HG03457 (cell line): ENCODE measurements around the gene CREBL2.

Experiments
- ATAC-seq: cut with Tn5 transposase; IDR thresholded peaks from one replicate; pipeline ENCODE4 v1.9.1; 2021; ENCODE audit warnings: moderate number of reproducible peaks; ENCODE audit not compliant: unreplicated experiment

Gene CREBL2

DNA sequence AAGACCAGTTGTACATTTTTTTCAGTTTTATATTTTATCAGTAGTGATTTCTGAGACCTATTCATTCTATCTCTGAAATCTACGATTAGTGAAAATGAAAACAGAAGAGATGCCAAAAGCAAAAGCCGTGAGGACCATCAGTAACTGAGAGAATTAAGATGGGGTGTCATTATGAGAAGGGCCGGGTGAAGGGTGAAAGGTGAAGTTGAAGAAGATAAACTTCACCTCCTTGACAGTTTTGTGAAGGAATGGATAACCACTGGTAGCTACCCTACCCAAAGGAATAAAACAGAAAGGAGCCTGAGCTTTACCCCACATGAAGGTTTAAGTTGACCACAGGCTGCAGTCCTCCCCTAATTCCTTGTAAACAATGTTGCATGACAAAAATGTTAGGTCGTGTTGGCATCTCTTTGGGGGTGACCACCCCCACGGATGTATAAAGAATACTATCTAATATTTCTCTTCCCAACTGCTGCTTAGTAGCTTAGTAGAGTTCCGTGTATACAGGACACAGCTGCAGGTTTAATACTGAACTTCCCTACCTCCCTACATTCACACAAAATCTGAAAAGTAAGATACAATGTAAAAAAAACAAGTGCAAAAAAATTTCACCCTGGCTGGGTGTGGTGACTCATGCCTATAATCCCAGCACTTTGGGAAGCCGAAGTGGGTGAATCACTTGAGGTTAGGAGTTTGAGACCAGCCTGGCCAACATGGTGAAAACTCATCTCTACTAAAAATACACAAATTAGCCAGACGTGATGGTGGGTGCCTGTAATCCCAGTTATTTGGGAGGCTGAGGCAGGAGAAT is 60.4 kb downstream of the CREBL2 start:
- ATAC-seq = no peak

- no peak for ATAC-seq
Measured at GRCh38 chr12:12673296-12673695, 61.6 kb downstream of the CREBL2 start.

GRCh38 chr12:12676605-12677004 is 64.9 kb downstream of the CREBL2 start:
- ATAC-seq = no peak

DNA sequence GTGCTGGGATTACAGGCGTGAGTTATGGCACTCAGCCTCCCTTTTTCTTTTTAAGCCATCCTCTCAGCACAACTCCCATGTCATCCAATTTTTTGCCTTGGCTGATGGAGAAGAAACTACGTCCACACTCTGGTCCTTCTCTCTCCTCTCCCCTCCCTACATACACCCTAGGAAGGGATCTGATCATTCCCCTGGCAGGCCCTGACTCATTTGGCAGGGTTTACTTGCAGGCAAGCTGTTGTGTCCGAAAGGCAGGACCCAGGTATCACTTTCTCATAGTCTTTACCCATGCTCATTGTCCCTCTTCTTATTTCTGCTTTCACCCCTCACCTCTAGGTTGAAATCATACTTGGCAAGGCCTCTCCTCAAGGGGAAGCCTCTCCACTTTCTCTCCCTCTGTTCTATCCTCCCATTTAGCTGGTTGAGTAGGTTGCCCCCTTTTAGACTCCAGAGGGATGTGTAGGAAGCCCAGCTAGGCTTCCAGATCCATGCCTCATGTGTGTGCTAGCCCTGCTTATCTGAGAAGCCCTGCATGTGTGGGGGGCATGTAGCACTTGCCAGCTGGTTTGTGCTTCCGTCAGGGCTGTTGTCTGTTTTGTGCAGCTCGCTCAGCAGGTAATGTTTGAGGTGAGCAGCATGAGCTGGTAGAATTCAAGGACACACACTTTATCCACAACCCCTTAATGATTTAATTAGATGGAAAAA is 69.5 kb downstream of the CREBL2 start:
- ATAC-seq = no peak

DNA sequence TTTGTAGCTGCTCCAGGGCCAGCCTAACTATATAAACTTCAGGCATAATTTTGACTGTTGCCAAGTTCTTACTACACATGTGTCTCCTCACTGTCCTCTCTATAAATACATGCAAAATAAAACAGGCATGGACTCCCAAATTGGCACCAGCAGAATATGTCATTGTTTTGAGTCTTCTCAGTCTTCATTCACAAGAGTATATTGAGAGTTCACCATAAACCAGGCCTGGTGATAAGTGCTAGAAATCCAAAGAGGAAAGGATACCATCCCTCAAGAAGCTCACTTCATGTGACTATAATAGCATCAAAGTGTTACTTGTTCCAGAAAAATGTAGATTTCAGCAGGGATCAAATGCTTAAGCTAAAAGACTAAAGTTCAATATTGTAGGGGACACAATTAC is 70.6 kb downstream of the CREBL2 start:
- ATAC-seq = no peak

DNA sequence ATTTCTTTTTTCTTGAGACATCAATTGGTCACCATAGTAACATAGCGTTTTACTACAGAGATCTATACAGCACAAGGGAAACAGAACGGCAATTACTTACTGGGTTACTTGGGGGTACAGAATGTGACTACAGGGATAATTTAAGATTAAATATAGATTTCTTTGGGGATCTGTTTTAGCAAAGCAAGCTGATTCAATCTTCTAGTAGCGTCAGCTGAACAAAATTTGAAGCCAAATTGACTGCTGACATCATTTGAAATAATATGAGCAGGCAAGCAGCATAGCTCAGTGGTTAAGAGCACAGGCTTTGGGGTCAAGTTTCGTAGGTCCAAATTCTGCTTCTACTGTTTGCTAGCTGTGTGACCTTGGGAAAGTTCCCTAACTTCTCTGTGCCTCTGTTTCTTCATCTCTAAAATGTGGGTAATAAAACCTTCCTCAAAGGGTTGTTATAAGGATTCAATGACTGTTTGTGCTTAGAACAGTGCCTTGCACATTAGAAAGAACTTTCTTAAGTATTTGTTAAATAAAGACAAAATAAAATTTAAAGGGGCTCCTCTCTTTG is 71.5 kb downstream of the CREBL2 start:
- ATAC-seq = no peak

DNA sequence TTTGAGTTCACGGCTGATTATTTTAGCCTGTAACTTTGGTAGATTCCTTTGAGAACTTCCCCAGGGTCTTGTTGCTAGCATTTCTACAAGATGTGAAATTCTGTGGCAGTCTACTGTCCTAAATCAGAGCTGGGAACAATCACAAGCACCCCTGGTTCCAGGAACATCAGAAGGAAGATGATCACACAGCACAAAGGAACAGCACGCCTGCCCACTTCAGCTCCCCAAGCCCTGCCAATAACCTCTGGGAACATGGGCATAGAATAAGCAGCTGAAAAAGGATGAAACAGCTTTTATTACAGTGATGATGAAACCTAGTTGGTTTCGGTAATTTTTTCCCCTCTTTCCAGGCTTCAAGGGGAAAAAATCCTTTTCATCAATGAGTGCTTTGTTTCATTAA is 72.0 kb downstream of the CREBL2 start:
- no peak for ATAC-seq

- no peak for ATAC-seq
Measured at GRCh38 chr12:12684375-12685106, 72.9 kb downstream of the CREBL2 start.

DNA sequence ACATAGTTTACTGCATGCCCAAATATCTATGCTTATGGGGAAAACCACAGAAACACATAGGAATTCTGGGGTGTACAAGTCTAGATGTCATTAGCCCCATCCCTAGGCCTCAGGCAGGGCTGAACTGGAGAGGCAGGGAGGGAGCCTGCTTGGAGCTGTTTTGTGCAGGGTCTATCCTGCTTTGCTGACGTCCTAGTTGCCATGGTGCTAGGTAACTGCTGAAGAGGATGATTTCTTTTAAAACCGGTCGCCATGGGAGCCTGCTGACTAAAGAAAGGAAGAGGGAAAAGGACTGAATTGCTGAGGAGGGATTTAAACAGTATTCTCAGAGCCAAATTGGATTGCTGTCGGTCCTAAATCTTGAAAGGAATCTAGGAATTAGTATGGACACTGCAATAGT is 73.6 kb downstream of the CREBL2 start:
- no peak for ATAC-seq

GRCh38 chr12:12686472-12686871 is 74.8 kb downstream of the CREBL2 start:
- no peak for ATAC-seq

DNA sequence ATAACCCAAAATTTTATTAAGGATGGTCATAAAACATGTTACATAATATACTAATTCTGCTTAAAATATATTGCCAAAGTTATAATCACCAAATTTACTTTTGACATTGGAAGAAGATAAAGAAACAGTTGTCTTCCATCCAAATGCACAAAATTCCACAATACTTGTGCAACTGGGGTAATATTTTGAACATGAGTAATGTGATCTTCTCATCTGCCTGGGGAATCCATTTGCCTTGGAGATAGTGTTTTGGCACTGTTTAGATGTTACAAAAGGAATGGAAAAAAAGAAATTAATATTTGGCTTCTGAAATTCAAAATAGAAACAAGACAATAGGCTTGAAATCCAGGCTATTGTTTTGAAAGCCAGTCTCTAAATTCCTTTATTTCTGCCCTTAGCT is 75.2 kb downstream of the CREBL2 start:
- no peak for ATAC-seq

DNA sequence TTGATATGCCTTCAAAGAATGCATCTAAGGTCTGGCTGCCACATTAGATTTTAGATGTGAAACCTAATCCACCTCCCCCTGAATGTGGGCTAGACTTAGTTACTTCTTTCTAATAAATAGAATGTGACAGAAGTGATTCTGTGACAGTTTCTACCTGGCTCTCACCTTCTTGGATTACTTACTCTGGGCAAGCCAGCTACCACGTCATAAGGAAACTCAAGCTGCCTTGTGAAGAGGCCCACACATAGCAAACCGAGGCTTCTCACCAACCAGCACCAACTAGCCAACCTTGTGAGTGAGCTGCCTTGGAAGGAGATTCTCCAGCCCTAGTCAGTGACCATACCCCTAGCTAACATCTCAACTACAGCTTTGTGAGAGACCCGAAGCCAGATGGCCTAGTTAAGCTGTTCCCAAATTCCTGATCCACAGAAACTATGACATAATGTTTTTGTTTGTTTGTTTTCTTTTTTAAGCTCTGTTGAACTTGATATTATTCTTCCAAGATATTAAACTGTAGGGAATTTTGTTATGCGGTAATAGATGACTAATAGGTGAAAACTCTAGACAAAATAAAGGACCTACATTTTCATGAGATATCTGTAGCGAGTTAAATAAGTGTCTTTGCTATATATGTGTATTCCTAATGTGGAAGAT is 78.1 kb downstream of the CREBL2 start:
- no peak for ATAC-seq

DNA sequence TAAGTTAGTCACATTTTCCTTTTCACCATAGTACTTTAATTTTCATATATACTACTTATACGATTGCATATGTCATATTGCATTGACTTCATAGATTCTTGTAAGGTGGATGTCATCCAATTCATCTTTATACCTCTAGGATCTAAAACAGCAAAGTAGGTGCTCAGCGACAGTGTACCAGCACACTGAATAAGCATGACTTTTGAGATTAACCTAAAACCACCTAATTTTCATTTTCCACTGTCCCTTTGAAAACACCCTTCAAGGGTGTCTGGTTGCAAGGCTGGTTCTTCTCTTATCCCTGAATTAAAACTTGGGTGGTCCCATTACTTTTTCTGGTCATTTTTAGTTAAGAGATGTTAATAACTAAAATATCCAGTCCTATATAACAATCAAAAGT is 79.9 kb downstream of the CREBL2 start:
- no peak for ATAC-seq

DNA sequence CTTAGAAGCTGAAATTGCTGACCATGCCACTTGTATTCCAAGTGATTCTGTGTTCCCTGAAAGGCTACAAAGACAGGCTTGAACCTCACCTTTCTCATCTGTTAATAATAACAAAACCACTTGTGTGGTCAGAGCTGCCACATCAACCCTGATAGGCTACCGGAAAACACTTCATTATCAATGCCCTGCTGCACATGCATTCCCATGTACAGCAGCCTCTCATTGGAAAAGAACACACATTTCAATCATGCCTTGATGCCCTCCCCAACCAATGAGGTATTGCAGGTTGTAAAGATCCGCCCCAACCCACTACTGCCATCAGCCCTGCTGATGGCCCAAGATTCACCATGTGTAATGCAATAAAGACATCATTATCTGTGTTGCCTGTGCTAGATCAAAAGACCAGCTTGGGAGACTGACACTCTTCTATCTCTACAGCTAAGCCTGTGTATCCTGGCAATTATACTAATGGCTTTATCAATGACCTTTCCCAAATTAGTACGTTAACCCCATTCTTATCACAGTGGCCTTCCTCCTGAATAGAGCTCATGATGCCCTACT is 81.5 kb downstream of the CREBL2 start:
- ATAC-seq = no peak
